Lung (tissue), 12 donors: ENCODE data around the gene KRTAP10-11. TPM values are rescaled to one million over a fixed set of nuclear protein-coding genes. Genes with fewer than 3 reads are reported as not detected.

Experiments
- ATAC-seq: fragments of 200-7000 bp; cut with Tn5 transposase; one replicate; pipeline ENCODE4 v1.9.1; 2020; ENCODE audit warnings: moderate number of reproducible peaks; ENCODE audit not compliant: insufficient read depth, low FRiP score
- DNase-seq, 3 donors: peaks; one replicate each; pipeline ENCODE4 v3.0.0-alpha.2; 2013 to 2017
- H3K27ac ChIP-seq, 2 donors: one replicate each; pipeline ENCODE4 v1.5.1; 2013; ENCODE audit warnings: mild to moderate bottlenecking in 2 of 2, moderate library complexity in 2 of 2, control low read depth in 1 of 2, inconsistent platforms in 1 of 2, low read depth in 1 of 2, low read length in 1 of 2
- H3K27me3 ChIP-seq, 3 donors: one replicate each; pipeline ENCODE4 v1.5.1; 2013; ENCODE audit warnings: low read length in 2 of 3; ENCODE audit not compliant: control insufficient read depth in 3 of 3, insufficient read depth in 3 of 3
- H3K36me3 ChIP-seq, 4 donors: one replicate each; pipeline ENCODE4 v1.5.1; 2013; ENCODE audit warnings: low read length in 4 of 4, mild to moderate bottlenecking in 1 of 4, moderate library complexity in 1 of 4; ENCODE audit not compliant: control insufficient read depth in 4 of 4, insufficient read depth in 4 of 4
- H3K4me1 ChIP-seq, 5 donors: one replicate each; pipeline ENCODE4 v1.5.1; 2013; ENCODE audit warnings: low read length in 5 of 5, mild to moderate bottlenecking in 2 of 5, moderate library complexity in 1 of 5; ENCODE audit not compliant: control insufficient read depth in 5 of 5, insufficient read depth in 5 of 5
- H3K4me3 ChIP-seq: one replicate; pipeline ENCODE4 v1.5.1; 2013; ENCODE audit warnings: mild to moderate bottlenecking, control low read depth, moderate library complexity
- H3K9ac ChIP-seq, 2 donors: one replicate each; pipeline ENCODE4 v1.5.1; 2013; ENCODE audit warnings: low read length in 2 of 2, control low read depth in 1 of 2; ENCODE audit not compliant: insufficient read depth in 1 of 2
- H3K9me3 ChIP-seq, 4 donors: one replicate each; pipeline ENCODE4 v1.5.1; 2013; ENCODE audit warnings: low read length in 3 of 4, mild to moderate bottlenecking in 1 of 4, moderate library complexity in 1 of 4; ENCODE audit not compliant: control insufficient read depth in 4 of 4, insufficient read depth in 3 of 4
- CTCF ChIP-seq: IDR thresholded peaks from 2 replicates; pipeline ENCODE4 v1.5.1; 2012; ENCODE audit warnings: mild to moderate bottlenecking; ENCODE audit errors: control extremely low read depth, extremely low read depth
- WGBS, 2 donors: extraction: QIAGEN DNeasy Blood & Tissue Kit; methylation state at CpG; one replicate each; pipeline ENCODE4 v1.1.7; 2013; 5-methylcytosine and 5-hydroxymethylcytosine counted together
- polyA plus RNA-seq, 2 donors: library from polyadenylated mRNA; stranded (reverse); fragments of 200-250 nt; gene quantifications; one replicate each; pipeline ENCODE4 v1.2.1, GENCODE V29; 2013
- total RNA-seq, 2 donors: library from RNA; depleted of rRNA in 1 of 2; stranded (reverse); fragments of >200 nt in 1 of 2; gene quantifications; one replicate each; pipeline ENCODE4 v1.2.1, GENCODE V29; 2014 to 2021
- donor health status: control.
- donor health status: control.
- donor health status: Bipolar disorder and iron deficiency.
- donor health status: healthy.
- donor health status: DM: yes; HTN: yes; CAD: no.

The KRTAP10-11 gene
- total and polyA plus RNA-seq, 4 donors = not detected

GRCh38 chr21:44664691-44665090 lies 18.5 kb downstream of the KRTAP10-11 start:
- Histone ChIP-seq H3K27ac (no peak overlapping the region), H3K27me3 (no peaks in the 10 kb centered on the region), H3K9ac (no peak overlapping the region), H3K4me3 (no peak overlapping the region), H3K4me1 (no peaks in the 10 kb centered on the region), H3K36me3 (no peaks in the 10 kb centered on the region), H3K9me3 (no peaks in the 10 kb centered on the region)
- no peak for DNase-seq
- WGBS, 2 donors = 89 to 91% methylated on average over 5 of the region's 5 CpGs
- ATAC-seq = no peak
- no peak for TF ChIP-seq CTCF

- Histone ChIP-seq H3K27ac (no peak within 1 kb of the TSS), H3K9me3 (peaks cover 0 to 8% (median 1%) of the 10 kb centered on the region in 4 donors), H3K4me1 (no peaks in the 10 kb centered on the region), H3K36me3 (no peaks in the 10 kb centered on the region), H3K4me3 (no peak within 1 kb of the TSS), H3K27me3 (no peaks in the 10 kb centered on the region), H3K9ac (no peak within 1 kb of the TSS)
- no peak for DNase-seq
- TF ChIP-seq CTCF = no peak
- no peak for ATAC-seq
- 68 to 76% methylated on average over 19 of the region's 19 CpGs for WGBS, 2 donors
Observed at GRCh38 chr21:44666401-44667320, 20.4 kb downstream of the KRTAP10-11 start, which contains the start of gene KRTAP12-2. Gene KRTAP12-2 (minus strand): TSS chr21:44666927. CDS start chr21:44666886, 41 bp downstream.

GRCh38 chr21:44667612-44668011 lies 21.4 kb downstream of the KRTAP10-11 start:
- ATAC-seq (no peak), DNase-seq (no peak)
- Histone ChIP-seq H3K27me3 (no peaks in the 10 kb centered on the region), H3K9me3 (peaks cover 0 to 8% (median 3%) of the 10 kb centered on the region in 4 donors), H3K9ac (no peak overlapping the region), H3K4me3 (no peak overlapping the region), H3K4me1 (no peaks in the 10 kb centered on the region), H3K27ac (no peak overlapping the region), H3K36me3 (no peaks in the 10 kb centered on the region)
- WGBS, 2 donors = 77 to 92% methylated on average over 1 of the region's 1 CpG
- TF ChIP-seq CTCF = no peak
